IMR-90 (cell line): ENCODE measurements around the gene NELL1. TPM values are rescaled to one million over a fixed set of nuclear protein-coding genes. Genes with fewer than 3 reads are reported as not detected.

Source experiments
- ATAC-seq: fragments of 200-7000 bp; cut with Tn5 transposase; 2 replicates; pipeline ENCODE4 v1.9.1; 2020; ENCODE audit warnings: low read depth, mild to moderate bottlenecking, moderate library complexity
- BruUV-seq: library from RNA; stranded (reverse); fragments of 400-500 nt; replicated peaks from 2 replicates; lab custom pipeline; 2021; lab: Mats Ljungman, UMichigan
- CTCF ChIA-PET: fragments of 300-600 bp; formaldehyde crosslinking; extraction: SDS; loops from one replicate; lab custom pipeline; 2021; ENCODE audit warnings: antibody characterized with exemption; lab: Yijun Ruan, JAX
- POLR2A ChIA-PET: fragments of 300-600 bp; sonication (Branson Sonifier 250); formaldehyde crosslinking; loops from one replicate; lab custom pipeline; 2022; ENCODE audit warnings: antibody characterized with exemption; ENCODE audit not compliant: unreplicated experiment; lab: Charles Lee
- DNase-seq: peaks from one replicate; pipeline ENCODE4 v3.0.0; 2013
- H2AFZ ChIP-seq: replicated peaks from 2 replicates; pipeline ENCODE3; 2013; ENCODE audit warnings: low read length, mild to moderate bottlenecking; ENCODE audit not compliant: poor library complexity
- H2AK5ac ChIP-seq: 2 replicates; pipeline ENCODE4 v1.6.1; 2013; ENCODE audit warnings: low read depth, low read length, inconsistent platforms
- H2AK9ac ChIP-seq: replicated peaks from 2 replicates; pipeline ENCODE3; 2013; ENCODE audit warnings: mild to moderate bottlenecking, low read depth, low read length, moderate library complexity; ENCODE audit not compliant: poor library complexity
- H2BK120ac ChIP-seq: 2 replicates; pipeline ENCODE4 v1.6.1; 2013; ENCODE audit warnings: low read depth, low read length, inconsistent platforms
- H2BK15ac ChIP-seq: 3 replicates; pipeline ENCODE4 v1.6.1; 2013; ENCODE audit warnings: low read depth, low read length, inconsistent platforms
- H2BK20ac ChIP-seq: 2 replicates; pipeline ENCODE4 v1.6.1; 2013; ENCODE audit warnings: low read depth, mild to moderate bottlenecking, inconsistent platforms, low read length, moderate library complexity
- H2BK5ac ChIP-seq: 2 replicates; pipeline ENCODE4 v1.6.1; 2013; ENCODE audit warnings: mild to moderate bottlenecking, low read depth, low read length, inconsistent platforms; ENCODE audit not compliant: poor library complexity, severe bottlenecking
- H3K14ac ChIP-seq: replicated peaks from 2 replicates; pipeline ENCODE4 v1.6.1; 2013; ENCODE audit warnings: low read depth, low read length, inconsistent platforms
- H3K18ac ChIP-seq: 2 replicates; pipeline ENCODE4 v1.6.1; 2013; ENCODE audit warnings: low read depth, low read length, control low read depth
- H3K23ac ChIP-seq: 2 replicates; pipeline ENCODE4 v1.6.1; 2013; ENCODE audit warnings: low read depth, low read length, inconsistent platforms
- H3K27ac ChIP-seq: 2 replicates; pipeline ENCODE4 v1.5.1; 2013; ENCODE audit warnings: mild to moderate bottlenecking, control low read depth, low read length; ENCODE audit not compliant: insufficient read depth
- H3K27me3 ChIP-seq: 2 replicates; pipeline ENCODE4 v1.6.1; 2013; ENCODE audit warnings: low read length; ENCODE audit not compliant: control insufficient read depth, insufficient read depth
- H3K36me3 ChIP-seq: 2 replicates; pipeline ENCODE4 v1.6.1; 2013; ENCODE audit warnings: low read length, mixed read lengths; ENCODE audit not compliant: control insufficient read depth, insufficient read depth
- H3K4ac ChIP-seq: 2 replicates; pipeline ENCODE4 v1.6.1; 2013; ENCODE audit warnings: low read depth, low read length, inconsistent platforms
- H3K4me1 ChIP-seq: 2 replicates; pipeline ENCODE4 v1.6.1; 2013; ENCODE audit warnings: low read length, mixed read lengths; ENCODE audit not compliant: control insufficient read depth, insufficient read depth
- H3K4me2 ChIP-seq: 2 replicates; pipeline ENCODE4 v1.6.1; 2013; ENCODE audit warnings: low read depth, mild to moderate bottlenecking, control low read depth, low read length, moderate library complexity
- H3K4me3 ChIP-seq: 2 replicates; pipeline ENCODE4 v1.5.1; 2013; ENCODE audit warnings: low read depth, mild to moderate bottlenecking, control low read depth, low read length, moderate library complexity; ENCODE audit not compliant: insufficient read depth
- H3K56ac ChIP-seq: 2 replicates; pipeline ENCODE4 v1.6.1; 2013; ENCODE audit warnings: low read length, inconsistent platforms; ENCODE audit not compliant: insufficient read depth; ENCODE audit errors: extremely low read depth
- H3K79me1 ChIP-seq, 2 experiments: 2 replicates each; pipeline ENCODE4 v1.6.1; 2013; ENCODE audit warnings: low read length in 2 of 2, inconsistent platforms in 1 of 2, low read depth in 1 of 2
- H3K9ac ChIP-seq: 2 replicates; pipeline ENCODE4 v1.6.1; 2013; ENCODE audit warnings: low read depth, low read length, control low read depth
- H3K9me1 ChIP-seq: 2 replicates; pipeline ENCODE4 v1.6.1; 2013; ENCODE audit warnings: low read length, inconsistent platforms; ENCODE audit not compliant: insufficient read depth
- H3K9me3 ChIP-seq: 2 replicates; pipeline ENCODE4 v1.6.1; 2013; ENCODE audit warnings: low read length; ENCODE audit not compliant: control insufficient read depth, insufficient read depth
- H4K20me1 ChIP-seq: 2 replicates; pipeline ENCODE4 v1.6.1; 2013; ENCODE audit warnings: low read length, inconsistent platforms; ENCODE audit not compliant: insufficient read depth
- H4K5ac ChIP-seq: 2 replicates; pipeline ENCODE4 v1.6.1; 2013; ENCODE audit warnings: mild to moderate bottlenecking, low read depth, low read length, control low read depth
- H4K8ac ChIP-seq, 2 experiments: 2 replicates each; pipeline ENCODE4 v1.6.1; 2013; ENCODE audit warnings: low read depth in 2 of 2, low read length in 2 of 2, control low read depth in 1 of 2, inconsistent platforms in 1 of 2
- H4K91ac ChIP-seq: 2 replicates; pipeline ENCODE4 v1.6.1; 2013; ENCODE audit warnings: low read depth, low read length, inconsistent platforms; ENCODE audit not compliant: insufficient read depth
- MAFK ChIP-seq: IDR thresholded peaks from 2 replicates; pipeline ENCODE4 v1.6.1; 2012; ENCODE audit warnings: low read depth, low read length, improper control_type of control experiment
- WGBS, 2 experiments: methylation state at CpG; one replicate each; pipeline versions ENCODE4 v1.1.5 to v1.1.7; 2013; ENCODE audit warnings: missing lambda C conversion rate in 2 of 2; ENCODE audit not compliant: insufficient read length in 1 of 2; ENCODE audit errors: extremely low coverage in 2 of 2; 5-methylcytosine and 5-hydroxymethylcytosine counted together
- dilution Hi-C: fragments of 300-500 bp; cut with HindIII; formaldehyde crosslinking; loops from one replicate; pipeline ENCODE4 v1.14.3; 2018; ENCODE audit warnings: low sequenced_read_pairs; ENCODE audit not compliant: unreplicated experiment
- in situ Hi-C: fragments of 300-500 bp; cut with MboI; formaldehyde crosslinking; loops from 3 replicates; pipeline ENCODE4 v1.14.3; 2019; ENCODE audit warnings: low sequenced_read_pairs, inconsistent platforms, mixed read lengths
- intact Hi-C: fragments of 100-400 bp; cut with micrococcal nuclease; formaldehyde crosslinking; loops from 2 replicates; pipeline ENCODE4 v1.10.0; 2022
- polyA plus RNA-seq, 3 experiments: library from polyadenylated mRNA; depleted of rRNA; stranded (reverse); fragments of >200 nt; gene quantifications; 2 replicates each; pipeline ENCODE4 v1.2.3, GENCODE V29; 2012; ENCODE audit warnings: low replicate concordance in 1 of 3
- total RNA-seq: library from RNA; depleted of rRNA; stranded (reverse); fragments of >200 nt; gene quantifications from 2 replicates; pipeline ENCODE4 v1.2.3, GENCODE V29; 2012

The NELL1 gene
- total and polyA plus RNA-seq, 2 of the 4 experiments (the other 2 are of a cell fraction) = not detected

GRCh38 chr11:21552911-21553310, 883.5 kb downstream of the NELL1 start:
- no peak for ATAC-seq
- Histone ChIP-seq H2AK9ac (no peak overlapping the region), H4K20me1 (no peaks in the 10 kb centered on the region), H3K9ac (no peak overlapping the region), H3K4me3 (no peak overlapping the region), H3K27me3 (no peaks in the 10 kb centered on the region), H3K4ac (no peak overlapping the region), H3K9me1 (no peaks in the 10 kb centered on the region), H2BK15ac (no peak overlapping the region), H2BK20ac (no peak overlapping the region), H4K8ac (no peak overlapping the region), H3K4me2 (no peak overlapping the region), H2AFZ (no peak overlapping the region), H4K91ac (no peak overlapping the region), H3K4me1 (no peaks in the 10 kb centered on the region), H3K14ac (no peak overlapping the region), H3K9me3 (no peaks in the 10 kb centered on the region), H2BK5ac (no peak overlapping the region), H4K5ac (no peak overlapping the region), H3K18ac (no peak overlapping the region), H2AK5ac (no peak overlapping the region), H3K23ac (no peak overlapping the region), H3K56ac (no peak overlapping the region), H3K27ac (no peak overlapping the region), H3K79me1 (no peaks in the 10 kb centered on the region), H2BK120ac (no peak overlapping the region), H3K36me3 (no peaks in the 10 kb centered on the region)
- no peak for TF ChIP-seq MAFK
- no TSS peak for BruUV-seq
- DNase-seq = no peak
- ChIA-PET POLR2A (no interaction called here), CTCF (no interaction called here)
- in situ Hi-C loops (no loop called here), dilution Hi-C loops (no loop called here), intact Hi-C loops (no loop called here)
- no CpG with 5 or more reads among the region's 1 CpG for WGBS, 2 experiments
